Measurements from ENCODE around the gene PCP4L1.

PCP4L1 gene

DNA sequence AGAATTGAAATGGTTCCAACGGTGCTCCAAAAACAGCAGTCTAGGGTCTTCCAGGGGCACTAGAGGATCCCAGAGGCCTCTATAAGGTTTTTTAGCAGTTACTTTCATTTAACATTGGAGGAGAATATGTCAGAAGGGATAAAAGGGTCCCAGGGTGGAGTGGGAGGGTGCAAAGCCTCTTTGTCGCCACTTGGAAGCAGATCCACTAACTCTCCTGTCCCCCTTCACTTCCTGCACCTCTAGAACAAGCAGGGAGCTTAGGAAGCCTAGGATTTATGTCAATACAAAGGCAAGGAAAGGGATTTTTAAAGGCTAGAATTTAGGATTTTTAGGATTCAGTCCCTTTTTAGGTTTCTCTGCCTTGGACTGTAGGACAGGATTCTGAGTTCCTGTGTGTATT is 8.3 kb downstream of the PCP4L1 start:
- no peak for DNase-seq (ENCODE audit: low read depth in 2 of 2)

DNA sequence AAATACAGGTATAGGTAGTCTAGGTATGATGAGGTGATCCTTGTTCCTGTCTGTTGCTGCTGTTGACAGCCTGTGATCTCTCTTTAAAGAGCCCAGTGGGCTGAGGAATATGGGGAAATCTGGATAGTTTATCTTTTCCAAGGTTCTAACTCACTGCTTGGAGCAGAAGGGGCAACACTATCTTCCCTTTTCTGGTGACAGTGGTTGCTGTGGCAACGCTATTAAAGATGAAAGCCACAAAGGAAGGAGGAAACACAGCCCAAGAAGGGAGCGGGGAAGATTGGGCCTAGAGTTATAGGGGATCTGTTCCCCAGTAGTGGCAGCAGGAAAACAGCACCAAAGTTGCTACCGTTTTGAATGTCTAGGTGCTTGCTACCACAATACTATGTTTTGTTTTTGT is 8.8 kb downstream of the PCP4L1 start:
- no peak for DNase-seq (ENCODE audit: low read depth in 2 of 2)

DNA sequence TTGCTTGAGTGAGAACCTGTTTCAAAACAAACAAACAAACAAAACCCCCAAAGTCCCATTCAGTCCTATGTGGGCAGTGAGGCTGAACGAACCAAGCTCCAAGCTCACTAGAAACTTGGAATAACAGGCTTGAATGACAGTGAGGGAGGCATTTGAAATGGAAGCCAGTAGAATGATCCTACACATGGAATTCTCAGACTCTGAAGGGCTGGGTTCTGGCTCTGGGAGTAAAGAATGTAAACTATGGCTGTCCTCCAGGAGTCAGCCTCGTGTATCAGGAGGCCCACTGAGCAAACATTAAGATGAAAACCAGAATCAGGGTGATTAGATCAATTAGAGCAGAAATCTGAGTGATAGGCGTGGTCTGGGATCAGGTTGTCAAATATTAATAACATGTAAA is 14.9 kb downstream of the PCP4L1 start:
- DNase-seq (ENCODE audit: low read depth in 2 of 2), result no peak

DNA sequence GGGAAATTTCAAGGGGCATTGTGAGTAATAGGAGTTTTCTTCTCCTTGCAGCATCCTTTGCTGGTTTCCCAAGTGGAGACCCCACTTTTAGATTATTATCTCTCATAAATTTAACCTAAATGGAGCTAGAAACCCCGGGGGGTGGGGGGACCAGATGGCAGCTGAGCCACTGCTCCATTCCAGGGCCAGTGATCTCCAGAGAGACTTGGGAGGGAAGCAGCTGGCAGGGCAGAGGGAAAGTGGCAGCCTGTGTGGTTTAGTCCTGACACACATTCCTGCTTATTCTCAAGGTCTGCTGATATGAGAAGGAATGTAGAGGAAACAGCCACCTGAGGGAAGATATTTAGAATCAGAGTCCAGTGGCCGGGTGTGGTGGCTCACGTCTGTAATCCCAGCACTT is 16.3 kb downstream of the PCP4L1 start:
- DNase-seq (ENCODE audit: low read depth in 2 of 2), result no peak

DNA sequence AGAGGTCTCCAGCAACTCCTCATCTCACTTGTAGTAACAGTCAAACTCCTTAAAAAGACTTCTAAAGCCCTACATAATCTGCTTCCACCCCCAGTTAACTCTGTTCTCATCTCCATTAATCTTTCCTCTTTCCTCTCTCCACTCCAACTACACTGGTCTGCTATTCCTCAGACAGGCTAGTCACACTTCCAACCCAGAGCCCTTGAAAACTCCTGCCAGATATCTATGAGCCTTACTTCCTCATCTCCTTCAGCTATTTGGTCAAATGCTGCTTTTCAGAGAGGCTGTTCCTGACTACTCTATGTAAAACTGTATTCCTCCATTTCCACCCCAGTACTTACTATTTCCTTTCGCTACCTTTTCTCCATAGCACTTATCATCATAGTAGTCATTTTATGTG is 24.4 kb downstream of the PCP4L1 start:
- DNase-seq (ENCODE audit: low read depth in 2 of 2), result no peak

DNA sequence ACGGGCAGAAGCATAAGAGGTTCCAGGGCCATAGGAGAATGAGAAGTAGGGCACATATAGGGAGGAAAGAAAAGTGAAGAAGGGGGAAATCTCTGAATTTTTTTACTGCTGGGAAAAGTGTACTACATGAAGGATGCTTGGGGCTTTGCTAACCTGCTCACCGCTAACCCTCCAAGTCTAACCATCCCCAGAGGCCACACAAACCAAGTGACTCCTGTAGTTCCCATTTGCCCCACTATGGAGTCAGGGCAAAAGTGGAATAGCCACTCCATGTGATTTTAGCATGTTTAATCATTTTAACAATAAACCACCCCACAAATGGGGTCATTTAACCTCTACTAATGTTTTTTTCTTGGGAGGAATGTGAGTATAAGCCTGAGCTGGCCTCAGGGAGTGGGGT is 26.6 kb downstream of the PCP4L1 start:
- DNase-seq (ENCODE audit: low read depth in 2 of 2), result no peak

DNA sequence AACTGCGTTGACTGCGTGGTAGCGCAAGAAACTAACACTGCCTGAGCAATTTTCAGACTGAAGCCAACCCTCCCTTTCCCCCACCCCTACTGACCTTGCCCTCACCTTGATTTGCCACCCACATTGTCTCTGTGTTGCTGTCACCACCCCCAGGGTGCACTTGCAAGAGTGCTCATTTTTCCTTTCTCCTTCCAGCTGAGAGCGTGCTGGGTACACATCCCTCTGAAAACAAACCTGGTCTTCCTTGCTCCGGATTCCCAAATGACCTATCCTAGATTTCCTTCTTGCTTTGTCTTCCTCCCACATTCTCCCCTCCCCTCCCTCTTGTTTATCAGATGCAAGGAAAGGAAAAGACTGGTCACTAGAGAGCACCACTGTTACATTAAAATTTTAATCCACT is 27.0 kb downstream of the PCP4L1 start:
- DNase-seq (ENCODE audit: low read depth in 2 of 2), result no peak

DNA sequence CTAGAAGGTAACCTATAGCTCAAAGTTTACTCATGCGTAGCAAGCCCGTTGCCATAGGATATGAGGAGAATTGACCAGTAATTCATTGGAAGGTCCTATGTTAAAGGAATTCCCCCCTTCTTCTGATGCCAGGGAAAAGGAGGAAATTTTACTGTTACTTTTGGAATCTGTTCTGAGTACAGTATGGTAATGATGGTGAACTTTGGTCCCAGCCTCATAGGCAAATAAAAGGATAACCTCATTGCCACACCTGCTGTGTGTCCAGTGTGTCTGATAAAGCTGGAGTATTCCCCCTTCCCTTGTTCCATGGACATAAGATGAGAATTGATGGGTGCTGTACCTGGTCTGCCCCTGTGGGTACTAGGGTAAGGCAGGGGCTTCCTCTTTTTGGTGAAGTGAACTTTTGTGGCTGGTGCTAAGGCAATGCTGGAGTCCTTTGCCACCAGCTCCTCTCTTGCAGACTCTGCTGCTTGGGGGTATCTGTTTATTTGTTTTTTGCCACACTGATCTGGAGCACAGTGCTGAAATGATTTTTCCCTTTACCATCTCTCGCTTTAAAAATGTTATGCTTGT is 29.0 kb downstream of the PCP4L1 start:
- DNase-seq (ENCODE audit: low read depth in 2 of 2), result no peak

DNA sequence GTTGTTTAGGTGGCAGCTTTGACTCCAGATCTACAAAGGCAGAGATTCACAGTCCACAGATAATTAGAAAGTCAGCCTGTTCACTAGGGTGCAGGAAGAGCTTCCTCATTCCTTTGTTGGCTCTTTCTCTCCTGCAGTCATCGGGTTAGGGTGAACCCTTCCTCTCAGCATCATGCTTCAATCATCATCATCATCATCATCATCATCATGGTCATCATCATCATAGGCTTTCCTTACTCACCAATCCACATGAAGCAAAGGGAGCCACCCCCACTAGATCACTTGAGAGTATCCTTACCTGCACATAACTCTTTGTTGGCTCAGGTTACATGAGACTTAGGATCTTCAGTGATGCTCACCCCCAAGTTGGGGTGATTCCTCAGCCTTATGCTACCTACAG is 32.2 kb downstream of the PCP4L1 start:
- no peak for DNase-seq (ENCODE audit: low read depth in 2 of 2)

DNA sequence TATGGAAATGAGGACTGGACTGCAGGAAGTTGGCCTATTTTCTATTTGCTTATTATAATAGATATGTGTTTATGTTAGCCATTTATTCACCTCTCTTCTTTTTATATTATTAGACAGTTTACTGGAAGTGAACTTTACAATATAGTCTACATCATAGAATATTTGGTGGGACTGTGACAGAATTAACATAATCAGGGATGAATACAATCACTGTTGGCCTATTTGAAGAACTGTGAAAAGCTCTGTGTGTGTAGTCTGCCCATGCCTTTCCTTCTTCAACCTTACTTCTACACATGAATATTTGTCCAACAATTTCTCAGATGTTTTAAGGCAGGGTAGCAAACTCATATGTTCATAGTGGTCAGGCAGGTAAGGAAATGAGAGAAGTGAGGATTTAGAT is 38.9 kb downstream of the PCP4L1 start:
- no peak for DNase-seq (ENCODE audit: low read depth in 2 of 2)

DNA sequence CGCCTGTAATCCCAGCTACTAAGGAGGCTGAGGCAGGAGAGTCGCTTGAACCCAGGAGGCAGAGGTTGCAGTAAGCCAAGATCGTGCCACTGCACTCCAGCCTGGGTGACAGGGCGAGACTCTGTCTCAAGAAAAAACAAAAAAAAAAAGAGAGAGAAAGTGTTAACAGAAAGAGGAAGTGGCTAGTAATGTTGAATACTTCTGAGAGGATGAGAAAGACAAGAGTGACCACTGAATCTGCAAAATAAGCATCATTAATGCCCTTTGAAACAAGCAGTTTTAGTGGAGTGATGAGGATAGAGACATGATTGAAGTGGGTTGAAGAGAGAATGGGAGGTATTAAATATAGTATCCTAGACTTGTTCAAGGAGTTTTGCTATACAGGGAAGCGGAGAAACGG is 39.6 kb downstream of the PCP4L1 start:
- no peak for DNase-seq (ENCODE audit: low read depth in 2 of 2)

DNA sequence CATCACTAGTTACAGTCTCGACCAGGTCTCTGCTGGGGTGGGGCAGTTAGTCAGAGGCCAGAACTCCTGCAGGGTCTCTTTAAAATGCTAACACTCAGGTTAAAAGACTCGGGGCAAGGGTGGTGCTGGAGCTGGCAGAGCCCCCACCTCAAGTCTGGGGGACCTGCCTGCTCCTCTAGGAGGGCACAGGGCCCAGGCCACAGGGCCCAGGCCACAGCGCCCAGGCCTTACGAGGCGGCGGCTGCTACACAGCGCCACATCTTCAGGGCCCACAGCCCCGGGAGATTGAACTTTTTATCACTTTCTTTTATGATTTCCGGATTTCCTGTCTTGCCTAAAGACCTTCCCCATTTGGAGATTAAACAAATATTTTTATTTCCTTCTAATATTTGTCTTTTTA is 40.8 kb downstream of the PCP4L1 start:
- DNase-seq (ENCODE audit: low read depth in 2 of 2), result no peak

DNA sequence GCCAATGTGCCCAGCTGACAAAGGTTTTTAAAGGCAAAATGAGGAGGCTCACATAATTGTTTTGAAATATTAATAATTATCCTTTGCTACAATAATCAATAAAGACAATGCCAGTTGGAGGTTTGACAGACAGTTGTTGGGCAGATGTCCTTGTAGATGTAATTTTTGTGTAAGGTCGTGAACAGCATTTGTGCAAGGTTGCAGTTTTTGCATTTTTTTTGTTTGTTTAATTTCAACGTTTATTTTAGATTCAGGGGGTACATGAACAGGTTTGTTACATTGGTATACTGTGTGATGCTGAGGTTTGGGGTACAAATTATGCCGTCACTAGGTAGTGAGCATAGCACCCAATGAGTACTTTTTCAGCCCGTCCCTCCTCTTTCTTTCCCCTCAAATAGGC is 41.9 kb downstream of the PCP4L1 start:
- no peak for DNase-seq (ENCODE audit: low read depth in 2 of 2)

DNA sequence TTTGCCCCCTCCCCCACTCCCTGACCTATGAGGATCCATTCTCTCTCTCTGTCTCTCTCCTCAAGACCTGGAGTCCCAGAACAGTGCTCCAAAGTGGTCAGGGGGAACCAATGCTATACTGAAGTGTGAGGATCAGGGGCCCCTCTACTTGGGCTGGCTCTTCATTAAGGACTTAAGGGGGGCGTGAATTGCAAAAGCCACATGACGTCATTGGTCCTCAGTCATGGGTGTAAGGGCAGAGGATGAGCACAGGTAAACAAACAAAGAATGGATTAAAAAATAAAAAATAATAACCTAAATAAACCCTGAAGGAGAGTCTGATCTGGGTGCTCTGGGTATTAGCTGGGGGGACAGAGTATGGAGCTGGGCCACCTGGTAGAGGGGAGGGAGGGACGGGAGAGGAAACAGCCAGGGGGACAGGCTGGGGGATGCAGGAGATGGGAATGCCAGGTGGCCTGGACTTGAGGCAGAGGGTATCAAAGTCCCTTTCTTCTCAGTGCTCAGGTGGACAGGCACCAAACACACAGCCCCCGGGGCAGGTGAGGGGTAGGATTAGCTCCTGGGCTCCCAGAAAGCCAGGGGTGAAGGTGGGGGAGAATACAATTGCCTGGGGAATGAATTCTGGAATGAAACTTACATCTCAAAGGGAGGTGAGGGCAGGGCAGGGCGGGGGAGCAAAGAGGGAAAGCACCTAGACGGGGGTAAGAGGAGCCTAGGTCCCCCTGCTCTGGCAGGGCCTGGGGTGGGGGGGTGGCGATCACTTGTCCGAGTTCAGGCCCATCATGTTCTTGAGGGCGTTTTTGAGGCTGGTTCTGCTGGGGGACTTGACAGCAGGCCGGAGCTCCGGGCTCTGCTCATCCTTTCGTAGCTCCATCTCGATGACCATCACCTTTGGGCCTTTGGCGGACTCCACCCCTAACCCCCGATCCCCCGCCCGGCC is 46.7 kb downstream of the PCP4L1 start:
- DNase-seq (ENCODE audit: low read depth in 2 of 2), result no peak

DNA sequence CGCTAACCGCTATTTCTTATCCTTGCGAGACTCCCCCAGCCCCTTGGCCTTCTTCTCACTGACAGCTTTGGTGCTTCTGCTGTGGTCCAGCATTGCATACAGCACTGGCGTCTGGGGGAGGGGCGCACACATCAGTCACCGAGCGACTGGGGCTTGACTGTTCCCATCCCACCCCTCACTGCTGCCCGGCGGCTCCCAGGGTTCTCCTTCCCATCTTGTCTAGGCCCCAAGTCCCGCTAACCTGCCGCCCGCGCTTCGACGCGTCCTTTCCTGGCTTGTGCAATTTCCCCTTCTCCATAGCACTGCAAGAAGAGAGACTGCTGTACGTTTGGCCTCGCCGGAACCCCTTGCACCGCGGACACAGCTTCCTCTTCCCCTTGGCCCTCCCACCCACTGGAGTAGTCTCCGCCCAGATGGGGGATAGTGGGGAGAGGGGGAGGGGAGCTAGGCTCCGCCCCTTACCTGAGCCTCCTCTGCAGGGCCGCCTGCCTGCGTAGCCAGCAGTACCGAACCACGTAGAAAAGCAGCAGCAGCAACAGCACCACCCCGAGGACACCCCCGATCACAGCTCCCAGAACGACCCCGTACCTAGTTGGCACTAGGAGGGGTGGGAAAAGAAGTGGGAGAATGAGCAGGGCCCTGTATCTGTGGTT is 47.4 kb downstream of the PCP4L1 start:
- peak; percentile 74 to 82 for DNase-seq (ENCODE audit: low read depth in 2 of 2)

DNA sequence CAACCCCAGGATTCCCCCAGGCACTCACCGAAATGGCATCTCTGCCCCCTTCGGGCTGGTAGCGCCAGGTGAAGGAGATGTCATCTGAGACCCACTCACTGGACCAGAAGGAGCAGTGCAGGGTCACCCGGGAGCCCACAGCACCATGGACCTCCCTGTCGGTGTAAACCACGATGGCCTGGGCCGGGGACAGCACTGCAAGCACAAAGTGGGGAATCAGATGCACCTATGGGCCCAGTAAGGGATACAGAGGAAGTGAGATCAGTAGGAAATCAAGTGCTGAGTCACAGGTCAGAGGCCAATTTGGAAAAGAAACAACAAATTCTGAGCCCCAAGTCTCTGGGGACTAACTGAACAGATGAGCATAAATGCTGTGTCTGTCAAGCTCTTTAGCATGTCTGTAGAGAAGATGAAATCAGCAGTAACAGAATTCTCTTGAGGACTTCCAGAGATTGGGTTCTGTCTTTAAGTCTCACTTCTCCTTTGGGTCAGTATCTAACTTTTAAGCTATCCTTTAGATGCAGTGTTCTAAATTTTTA is 48.8 kb downstream of the PCP4L1 start:
- DNase-seq (ENCODE audit: low read depth in 2 of 2), result no peak

DNA sequence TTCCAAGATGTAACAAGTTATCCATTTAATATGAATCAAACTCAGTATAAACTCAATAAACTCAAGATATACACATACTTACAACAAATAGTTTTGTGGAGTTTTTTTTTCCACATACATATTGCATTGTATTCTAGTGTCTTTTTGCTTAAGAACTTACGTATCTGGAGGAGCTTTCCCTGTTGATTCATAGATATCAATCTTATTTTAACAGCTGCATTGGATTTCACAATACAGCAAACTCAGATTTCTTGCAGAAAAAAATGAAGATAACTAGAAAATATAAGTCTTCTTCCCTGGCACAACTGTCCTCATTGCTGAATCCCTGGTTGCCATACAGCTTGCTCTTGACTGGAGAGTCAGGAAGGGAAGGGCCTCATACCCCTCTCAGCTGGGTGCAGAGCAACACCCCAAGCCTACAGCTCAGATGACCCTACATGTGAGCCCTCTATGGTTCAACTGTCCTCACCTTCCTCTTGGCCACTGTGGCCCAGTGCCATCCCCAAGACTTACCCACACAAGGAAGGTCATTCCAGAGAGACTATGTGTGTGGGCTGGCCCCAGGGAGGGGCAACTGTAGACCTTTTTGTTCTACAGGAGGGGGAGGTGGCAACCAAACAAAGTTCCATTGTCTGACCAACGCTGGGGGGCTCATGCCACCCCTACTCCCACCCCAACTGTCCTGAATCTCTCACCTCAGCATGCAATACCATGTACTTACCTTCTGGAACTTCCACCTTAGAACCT is 49.5 kb downstream of the PCP4L1 start:
- no peak for DNase-seq (ENCODE audit: low read depth in 2 of 2)

DNA sequence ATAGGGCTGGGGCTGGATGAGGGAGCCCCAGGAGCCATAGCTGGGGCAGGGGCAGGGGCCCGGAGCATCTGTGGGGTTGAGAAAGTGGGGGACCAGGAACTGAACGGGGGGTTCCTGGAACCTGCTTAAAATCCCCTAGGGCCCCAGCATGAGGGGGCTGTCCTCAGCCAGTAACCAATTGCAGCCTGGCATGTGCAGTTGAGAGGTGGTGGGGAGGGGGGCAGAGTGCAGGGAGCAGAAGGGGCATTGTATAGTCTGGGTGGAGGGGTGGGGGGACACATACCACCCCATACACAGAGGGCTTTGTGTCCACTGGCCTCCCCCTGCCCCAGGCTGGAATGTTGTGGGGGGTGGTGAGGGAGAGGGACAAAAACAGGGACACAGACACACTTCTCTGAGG is 51.3 kb downstream of the PCP4L1 start, which contains the start of gene MPZ:
TSS of gene MPZ (minus strand) at position 101 of the 400 bp plus-strand sequence. CDS start at position 38, 63 bp downstream.
- DNase-seq (ENCODE audit: low read depth in 2 of 2), result no peak

DNA sequence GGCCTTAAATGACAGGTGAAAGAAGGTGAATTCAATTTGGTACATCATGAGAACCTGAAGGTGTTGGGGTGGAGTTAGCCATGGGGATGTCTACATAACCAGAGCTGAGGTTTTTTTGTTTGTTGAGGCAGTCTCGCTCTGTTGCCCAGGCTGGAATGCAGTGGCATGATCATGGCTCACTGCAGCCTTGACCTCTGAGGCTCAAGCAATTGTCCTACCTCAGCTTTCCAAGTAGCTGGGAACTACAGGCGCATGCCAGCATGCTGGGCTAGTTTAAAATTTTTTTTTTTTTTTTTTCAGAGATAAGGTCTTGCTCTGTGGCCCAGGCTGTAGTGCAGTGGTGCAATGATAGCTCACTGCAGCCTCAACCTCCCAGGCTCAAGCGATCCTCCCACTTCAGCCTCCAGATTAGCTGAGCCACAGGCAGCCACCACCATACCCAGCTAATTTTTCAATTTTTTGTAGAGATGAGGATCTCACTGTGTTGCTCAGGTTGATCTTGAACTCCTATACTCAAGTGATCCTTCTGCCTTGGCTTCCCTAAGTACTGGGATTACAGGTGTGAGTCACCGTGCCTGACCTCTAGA is 53.1 kb downstream of the PCP4L1 start:
- no peak for DNase-seq (ENCODE audit: low read depth in 2 of 2)

DNA sequence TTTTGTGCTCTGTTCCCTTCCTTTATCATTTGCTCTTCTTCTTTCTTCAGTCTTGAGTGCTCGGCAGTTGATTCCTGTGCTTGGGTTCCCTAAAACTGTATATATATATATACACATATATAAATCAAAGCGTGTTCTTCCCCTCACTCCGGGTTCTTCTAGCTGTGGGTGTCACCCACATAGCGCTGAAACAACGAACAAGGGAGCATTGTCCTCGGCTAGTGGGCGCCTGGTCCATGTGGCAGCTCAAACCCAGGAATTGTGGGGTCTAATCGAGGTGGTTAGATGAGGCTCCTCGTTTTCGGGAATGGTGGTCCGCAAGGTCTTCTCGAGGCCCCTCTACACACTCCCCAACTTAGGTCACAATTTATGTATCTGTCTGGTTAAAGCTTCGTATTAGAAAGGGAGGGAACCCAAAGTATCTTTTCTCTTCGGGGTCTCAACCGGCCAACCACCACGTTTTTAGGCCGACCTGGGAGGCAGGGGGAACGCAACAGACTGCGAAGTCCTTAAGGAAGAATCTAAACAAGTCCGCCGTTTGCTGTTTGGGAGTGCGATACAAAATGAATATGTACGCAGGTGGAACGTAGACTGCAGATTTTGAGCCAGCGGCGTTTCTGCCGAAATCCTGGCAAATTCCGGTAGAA is 55.1 kb downstream of the PCP4L1 start:
- DNase-seq (ENCODE audit: low read depth in 2 of 2), result no peak

Data from stimulated activated CD4-positive, alpha-beta T cell treated with anti-CD3 and anti-CD28 coated beads, Interleukin-15, amount 100 ng/mL, for 48 hours (primary cell).